SK-N-SH (cell line): ENCODE results near the gene STX3. TPM values are rescaled to one million over a fixed set of nuclear protein-coding genes. Genes with fewer than 3 reads are reported as not detected.

Experiments used
- CTCF ChIA-PET: fragments of 300-600, 350-600 bp; formaldehyde crosslinking; extraction: SDS; loops from one replicate; lab custom pipeline; 2021; lab: Yijun Ruan, JAX
- POLR2A ChIA-PET: fragments of 350-600 bp; sonication (Branson Sonifier 250); formaldehyde crosslinking; extraction: SDS; loops from one replicate; lab custom pipeline; 2020; ENCODE audit warnings: antibody characterized with exemption, inconsistent platforms; lab: Yijun Ruan, JAX
- DNase-seq: peaks from one replicate; pipeline ENCODE4 v3.0.0; 2012
- H2AFZ ChIP-seq: fragments of 200-600 bp; sonication (generic); 2 replicates; pipeline ENCODE4 v1.8.1; 2016; ENCODE audit warnings: antibody characterized with exemption, mild to moderate bottlenecking, low read depth
- H3F3A ChIP-seq: fragments of 200-600 bp; sonication (generic); replicated peaks from 2 replicates; pipeline ENCODE3; 2016; ENCODE audit warnings: antibody characterized with exemption, mild to moderate bottlenecking; ENCODE audit not compliant: insufficient read depth
- H3K27ac ChIP-seq, 2 experiments: fragments of 200-500 bp in 1 of 2; fragments of 200-600 bp in 1 of 2; sonication (Bioruptor generic) in 1 of 2; sonication (generic), shearing (Covaris generic) in 1 of 2; 2 replicates each; pipeline versions ENCODE4 v1.5.1 to v1.6.1; 2014 to 2016; ENCODE audit warnings: low read depth in 2 of 2, inconsistent platforms in 1 of 2, low read length in 1 of 2, mild to moderate bottlenecking in 1 of 2, mixed read lengths in 1 of 2
- H3K27me3 ChIP-seq: fragments of 200-600 bp; sonication (generic), shearing (Covaris generic); 2 replicates; pipeline ENCODE4 v1.6.1; 2016; ENCODE audit warnings: mixed run types; ENCODE audit not compliant: insufficient read depth
- H3K36me3 ChIP-seq, 2 experiments: fragments of 200-500 bp in 1 of 2; fragments of 200-600 bp in 1 of 2; sonication (Bioruptor generic) in 1 of 2; sonication (generic) in 1 of 2; replicated peaks in 1 of 2; 2 replicates each; pipeline versions ENCODE3 to v1.5.1; 2014 to 2016; ENCODE audit warnings: low read length in 1 of 2, mild to moderate bottlenecking in 1 of 2; ENCODE audit not compliant: insufficient read depth in 2 of 2, control insufficient read depth in 1 of 2
- H3K4me1 ChIP-seq, 2 experiments: fragments of 200-500 bp in 1 of 2; fragments of 200-600 bp in 1 of 2; sonication (Bioruptor generic) in 1 of 2; sonication (generic), shearing (Covaris generic) in 1 of 2; 2 replicates each; pipeline versions ENCODE4 v1.5.1 to v1.6.1; 2014 to 2016; ENCODE audit warnings: low read depth in 1 of 2, low read length in 1 of 2, mixed run types in 1 of 2; ENCODE audit not compliant: insufficient read depth in 2 of 2, control insufficient read depth in 1 of 2
- H3K4me2 ChIP-seq: fragments of 200-600 bp; sonication (generic), shearing (Covaris generic); 2 replicates; pipeline ENCODE4 v1.6.1; 2017; ENCODE audit warnings: mixed run types
- H3K4me3 ChIP-seq, 2 experiments: fragments of 200-500 bp in 1 of 2; fragments of 200-600 bp in 1 of 2; sonication (Bioruptor generic) in 1 of 2; sonication (generic), shearing (Covaris generic) in 1 of 2; 2 replicates each; pipeline versions ENCODE4 v1.5.1 to v1.8.1; 2014 to 2016; ENCODE audit warnings: low read depth in 2 of 2, inconsistent platforms in 1 of 2, low read length in 1 of 2, mild to moderate bottlenecking in 1 of 2, mixed read lengths in 1 of 2, moderate library complexity in 1 of 2
- H3K79me2 ChIP-seq: fragments of 200-600 bp; sonication (generic); 2 replicates; pipeline ENCODE4 v1.8.1; 2017; ENCODE audit warnings: mild to moderate bottlenecking; ENCODE audit not compliant: insufficient read depth
- H3K9ac ChIP-seq: fragments of 200-600 bp; sonication (generic); 2 replicates; pipeline ENCODE4 v1.6.1; 2017; ENCODE audit warnings: mixed run types
- H3K9me2 ChIP-seq: fragments of 200-600 bp; sonication (generic); 2 replicates; pipeline ENCODE4 v1.6.1; 2017; ENCODE audit warnings: mixed run types
- H3K9me3 ChIP-seq: fragments of 200-600 bp; sonication (generic); 2 replicates; pipeline ENCODE4 v1.6.1; 2017; ENCODE audit warnings: mixed run types, mild to moderate bottlenecking, moderate library complexity
- H4K20me1 ChIP-seq: fragments of 200-600 bp; sonication (generic); 2 replicates; pipeline ENCODE4 v1.6.1; 2017; ENCODE audit warnings: mild to moderate bottlenecking, mixed run types; ENCODE audit not compliant: insufficient read depth
- CTCF ChIP-seq: fragments of 200-600 bp; sonication (generic); IDR thresholded peaks from 2 replicates; pipeline ENCODE4 v1.6.1; 2017; ENCODE audit warnings: antibody characterized with exemption, mild to moderate bottlenecking, moderate library complexity
- EP300 ChIP-seq, 2 experiments: IDR thresholded peaks; 2 replicates each; pipeline versions ENCODE4 v1.4.0 to v1.6.1; 2012; ENCODE audit warnings: borderline replicate concordance in 1 of 2, low read depth in 1 of 2, low read length in 1 of 2
- IRF3 ChIP-seq: fragments of 150-350 bp; IDR thresholded peaks from 2 replicates; pipeline ENCODE4 v1.6.1; 2016; ENCODE audit warnings: mild to moderate bottlenecking, low read depth, low read length
- JUND ChIP-seq: IDR thresholded peaks from 2 replicates; pipeline ENCODE4 v1.4.0; 2012
- MAX ChIP-seq: IDR thresholded peaks from 2 replicates; pipeline ENCODE4 v1.4.0; 2012; ENCODE audit warnings: low read depth
- MEF2A ChIP-seq: IDR thresholded peaks from 2 replicates; pipeline ENCODE4 v1.4.0; 2012; ENCODE audit warnings: low read depth, borderline replicate concordance
- NRF1 ChIP-seq: IDR thresholded peaks from 2 replicates; pipeline ENCODE4 v1.6.1; 2012; ENCODE audit warnings: low read depth, mild to moderate bottlenecking, low read length
- PBX3 ChIP-seq: IDR thresholded peaks from 2 replicates; pipeline ENCODE4; 2012
- POLR2AphosphoS5 ChIP-seq: IDR thresholded peaks from 2 replicates; pipeline ENCODE4 v1.6.1; 2012; ENCODE audit warnings: low read depth, low read length
- RAD21 ChIP-seq: IDR thresholded peaks from 2 replicates; pipeline ENCODE4 v1.6.1; 2012; ENCODE audit warnings: mild to moderate bottlenecking, low read length
- REST ChIP-seq: IDR thresholded peaks from 2 replicates; pipeline ENCODE4 v1.6.1; 2012; ENCODE audit warnings: mild to moderate bottlenecking, low read depth, low read length, moderate library complexity
- SIN3A ChIP-seq: IDR thresholded peaks from 2 replicates; pipeline ENCODE4 v1.6.1; 2012; ENCODE audit warnings: low read depth, mild to moderate bottlenecking, low read length, moderate library complexity, borderline replicate concordance
- TAF1 ChIP-seq: IDR thresholded peaks from 2 replicates; pipeline ENCODE4 v1.6.1; 2012; ENCODE audit warnings: low read depth, mild to moderate bottlenecking, low read length, moderate library complexity, borderline replicate concordance
- TCF12 ChIP-seq: IDR thresholded peaks from 2 replicates; pipeline ENCODE4 v1.4.0; 2012
- USF1 ChIP-seq: IDR thresholded peaks from 2 replicates; pipeline ENCODE4 v1.4.0; 2012; ENCODE audit warnings: low read depth, borderline replicate concordance
- YY1 ChIP-seq: IDR thresholded peaks from 2 replicates; pipeline ENCODE4 v1.4.0; 2012; ENCODE audit warnings: low read depth, mild to moderate bottlenecking
- WGBS: methylation state at CpG from one replicate; pipeline ENCODE4 v1.1.6; 2017; ENCODE audit warnings: low lambda C conversion rate; 5-methylcytosine and 5-hydroxymethylcytosine counted together
- polyA plus RNA-seq, 3 experiments: library from polyadenylated mRNA; depleted of rRNA; stranded (reverse); fragments of >200 nt; gene quantifications; 2 replicates each; pipeline ENCODE4 v1.2.3, GENCODE V29; 2012

Gene STX3
- polyA plus RNA-seq, 1 of the 3 experiments (the other 2 are of a cell fraction) = 21.4 TPM

- TF ChIP-seq EP300 (IDR thresholded peaks at IDR 0.05; ENCODE audit: borderline replicate concordance in 1 of 2, low read depth in 1 of 2, low read length in 1 of 2) = no peak
- TF ChIP-seq SIN3A = no peak
- no peak for TF ChIP-seq MEF2A
- no peak for TF ChIP-seq TCF12
- no peak for TF ChIP-seq POLR2AphosphoS5
- TF ChIP-seq PBX3 = no peak
- TF ChIP-seq REST = no peak
Observed at GRCh38 chr11:59754494-59754858, 700 bp upstream of the STX3 start (continued).

GRCh38 chr11:59755701-59756557 is 753 bp downstream of the STX3 start:
- no peaks in the 10 kb centered on the region for H3K9me3 ChIP-seq
- peak overlapping the region; percentile 91 for H3K4me2 ChIP-seq
- H3K4me3 ChIP-seq = peak overlapping the region; percentile 90 to 91
- peaks cover 42% of the 10 kb centered on the region for H4K20me1 ChIP-seq
- peak overlapping the region; percentile 62 to 86; a peak in 3 of 4 replicates for H3K27ac ChIP-seq
- H3K4me1 ChIP-seq = peaks cover 0 to 16% of the 10 kb centered on the region in 2 experiments; a peak in 2 of 4 replicates
- no peaks in the 10 kb centered on the region for H3K9me2 ChIP-seq
- WGBS = 17% methylated on average over 11 of the region's 23 CpGs
- H3K36me3 ChIP-seq = peaks cover 2 to 7% of the 10 kb centered on the region in 2 experiments
- ChIA-PET POLR2A (interaction anchor here (0.7 to 1.0 kb wide), 4 partner anchors 36 to 219 kb away, joined by 3 to 4 read pairs (median 4); partner anchors contain the start of gene MRPL16), CTCF (interaction anchor here (0.8 to 5.2 kb wide), 8 partner anchors 11 to 139 kb away, joined by 3 to 88 read pairs (median 6); partner anchors contain the start of gene MRPL16)
- H3F3A ChIP-seq = peaks cover 13% of the 10 kb centered on the region
- DNase-seq = peak; percentile 62
- peaks cover 53% of the 10 kb centered on the region for H3K79me2 ChIP-seq
- H3K9ac ChIP-seq = peak overlapping the region; percentile 92
- H3K27me3 ChIP-seq = no peaks in the 10 kb centered on the region
- no peak overlapping the region for H2AFZ ChIP-seq
- TF ChIP-seq TCF12 (peak; percentile 45; the same call in 1 of the 2 replicates), YY1 (no peak), USF1 (peak; percentile 88), JUND (peak; percentile 79), MAX (0 out of 2 replicates have a peak, but pooled peaks have one; percentile 26), CTCF (no peak), SIN3A (0 out of 2 replicates have a peak, but pooled peaks have one; percentile 67), NRF1 (no peak), IRF3 (no peak), RAD21 (no peak), TAF1 (no peak), EP300 (IDR thresholded peaks at IDR 0.05; ENCODE audit: borderline replicate concordance in 1 of 2, low read depth in 1 of 2, low read length in 1 of 2) (no peak), MEF2A (no peak)
